GM12878 (cell line): Measurements from ENCODE around the gene HDX. TPM values are rescaled to one million over a fixed set of nuclear protein-coding genes. Genes with fewer than 3 reads are reported as not detected.

ENCODE experiments used
- ATAC-seq: fragments of 200-7000 bp; cut with Tn5 transposase; 3 replicates; pipeline ENCODE4 v1.9.1; 2020; ENCODE audit warnings: mild to moderate bottlenecking, moderate library complexity
- BruUV-seq: library from RNA; stranded (reverse); fragments of 400-500 nt; replicated peaks from 2 replicates; lab custom pipeline; 2021; lab: Mats Ljungman, UMichigan
- CTCF ChIA-PET: fragments of 300-600 bp; sonication (Branson Sonifier 250); formaldehyde crosslinking; extraction: SDS; loops from one replicate; lab custom pipeline; 2021; ENCODE audit warnings: inconsistent platforms; lab: Yijun Ruan, JAX
- POLR2A ChIA-PET: fragments of 350-600 bp; formaldehyde crosslinking; extraction: SDS; loops from one replicate; lab custom pipeline; 2021; ENCODE audit warnings: inconsistent platforms; lab: Charles Lee
- RAD21 ChIA-PET: fragments of 300-600 bp; sonication (Branson Sonifier 250); formaldehyde crosslinking; loops from one replicate; lab custom pipeline; 2023; ENCODE audit warnings: antibody characterized with exemption; ENCODE audit not compliant: unreplicated experiment; lab: Charles Lee
- SMC1A ChIA-PET: fragments of 300-600 bp; sonication (Branson Sonifier 250); formaldehyde crosslinking; loops from one replicate; lab custom pipeline; 2023; ENCODE audit not compliant: unreplicated experiment, uncharacterized antibody; lab: Charles Lee
- DNase-seq: peaks from one replicate; pipeline ENCODE4 v3.0.0-alpha.2; 2011; ENCODE audit warnings: low read depth, low spot score
- FAIRE-seq: peaks from 3 replicates; lab custom pipeline; 2011; peaks lifted over from hg19 to GRCh38; lab: Jason Lieb, UNC
- H2AFZ ChIP-seq: 2 replicates; pipeline ENCODE4 v1.6.0; 2011; ENCODE audit warnings: low read depth, low read length, control low read depth; ENCODE audit not compliant: control insufficient read depth
- H3K27ac ChIP-seq: 2 replicates; pipeline ENCODE4 v1.5.1; 2011; ENCODE audit warnings: control low read depth; ENCODE audit not compliant: control insufficient read depth, insufficient read depth
- H3K27me3 ChIP-seq, 2 experiments: replicated peaks in 1 of 2; 2 replicates each; pipeline versions ENCODE4 v1.6.0 to v1.6.1; 2011; ENCODE audit warnings: low read length in 1 of 2; ENCODE audit not compliant: control insufficient read depth in 2 of 2, insufficient read depth in 2 of 2
- H3K36me3 ChIP-seq, 2 experiments: 2 replicates each; pipeline ENCODE4 v1.5.1; 2011; ENCODE audit warnings: low read length in 1 of 2; ENCODE audit not compliant: control insufficient read depth in 2 of 2, insufficient read depth in 2 of 2
- H3K4me1 ChIP-seq: 2 replicates; pipeline ENCODE4 v1.6.1; 2011; ENCODE audit warnings: mild to moderate bottlenecking, low read length, moderate library complexity, mixed read lengths; ENCODE audit not compliant: control insufficient read depth, insufficient read depth
- H3K4me2 ChIP-seq: 2 replicates; pipeline ENCODE4 v1.6.0; 2011; ENCODE audit warnings: control low read depth; ENCODE audit not compliant: control insufficient read depth, insufficient read depth
- H3K4me3 ChIP-seq: fragments of 200-600 bp; sonication (generic); 2 replicates; pipeline ENCODE4 v1.5.1; 2016
- H3K79me2 ChIP-seq: 2 replicates; pipeline ENCODE4 v1.6.0; 2011; ENCODE audit warnings: low read length; ENCODE audit not compliant: control insufficient read depth, insufficient read depth
- H3K9ac ChIP-seq: 2 replicates; pipeline ENCODE4 v1.8.0; 2011; ENCODE audit warnings: low read length, control low read depth, mixed read lengths; ENCODE audit not compliant: control insufficient read depth, insufficient read depth
- H3K9me3 ChIP-seq: replicated peaks from 3 replicates; pipeline ENCODE4 v1.5.1; 2011; ENCODE audit warnings: mild to moderate bottlenecking, low read length; ENCODE audit not compliant: control insufficient read depth, insufficient read depth
- H4K20me1 ChIP-seq: 2 replicates; pipeline ENCODE4 v1.6.0; 2011; ENCODE audit not compliant: control insufficient read depth, insufficient read depth
- CUX1 ChIP-seq: IDR thresholded peaks from 2 replicates; pipeline ENCODE4 v1.6.1; 2012; ENCODE audit warnings: improper control_type of control experiment, low read depth, low read length; ENCODE audit not compliant: insufficient replicate concordance
- POLR2AphosphoS5 ChIP-seq: IDR thresholded peaks from 2 replicates; pipeline ENCODE4 v1.6.1; 2011; ENCODE audit warnings: mild to moderate bottlenecking, low read length, inconsistent platforms
- PRDM15 ChIP-seq: fragments of 450-650 bp; formaldehyde crosslinking; IDR thresholded peaks from 2 replicates; pipeline ENCODE4 v1.4.0; 2020; ENCODE audit warnings: mild to moderate bottlenecking, moderate library complexity
- SMAD1 ChIP-seq: fragments of 450-650 bp; IDR thresholded peaks from 2 replicates; pipeline ENCODE4 v1.6.1; 2018; ENCODE audit warnings: mild to moderate bottlenecking, low read depth; ENCODE audit not compliant: partially characterized antibody
- TCF3 ChIP-seq: IDR thresholded peaks from 2 replicates; pipeline ENCODE4 v1.6.1; 2012; ENCODE audit warnings: low read depth, mild to moderate bottlenecking, low read length, borderline replicate concordance; ENCODE audit not compliant: insufficient read depth
- YBX1 ChIP-seq: fragments of 450-650 bp; IDR thresholded peaks from 2 replicates; pipeline ENCODE4 v1.6.1; 2016; ENCODE audit warnings: antibody characterized with exemption
- ZBTB33 ChIP-seq: fragments of 450-650 bp; IDR thresholded peaks from 2 replicates; pipeline ENCODE4 v1.6.1; 2017; ENCODE audit warnings: mild to moderate bottlenecking
- ZBTB4 ChIP-seq: fragments of 450-650 bp; formaldehyde crosslinking; IDR thresholded peaks from 2 replicates; pipeline ENCODE4 v1.4.0; 2022; ENCODE audit warnings: mild to moderate bottlenecking, moderate library complexity
- ZNF24 ChIP-seq: fragments of 450-650 bp; IDR thresholded peaks from 2 replicates; pipeline ENCODE4 v1.6.1; 2017; ENCODE audit warnings: antibody characterized with exemption, mild to moderate bottlenecking
- ZNF274 ChIP-seq: IDR thresholded peaks from one replicate; pipeline ENCODE4 v1.8.0; 2011; ENCODE audit not compliant: insufficient read length, insufficient read depth
- in situ Hi-C: fragments of 300-500 bp; cut with MboI; formaldehyde crosslinking; loops from 9 replicates; pipeline ENCODE4 v1.14.3; 2018; ENCODE audit warnings: mixed read lengths
- intact Hi-C: fragments of 100-400 bp; cut with micrococcal nuclease; formaldehyde crosslinking; loops from one replicate; pipeline ENCODE4 v1.14.2; 2022; ENCODE audit not compliant: unreplicated experiment
- polyA plus RNA-seq, 11 experiments: library from polyadenylated mRNA; depleted of rRNA in 4 of 11; unstranded in 6 of 11; stranded (reverse) in 5 of 11; fragments of >200 nt; fragmentation: Nextera tagmentation in 4 of 11; fragmentation: Illumina TruSeq in 1 of 11; extraction: Ambion mirVana in 4 of 11; extraction: Trizol in 1 of 11; gene quantifications; 1 replicate in 1 of 11; 2 replicates in 10 of 11; pipeline versions ENCODE4 v1.2.1 to v1.2.3, GENCODE V29; 2011 to 2016; ENCODE audit warnings: inconsistent platforms in 2 of 11, missing spikeins in 2 of 11, low read depth in 1 of 11
- total RNA-seq, 4 experiments: library from RNA; depleted of rRNA in 3 of 4; stranded (reverse); fragments of >200 nt in 3 of 4; fragmentation: Illumina TruSeq in 1 of 4; extraction: Trizol in 1 of 4; gene quantifications; 2 replicates each; pipeline versions ENCODE4 v1.2.1 to v1.2.3, GENCODE V29; 2013 to 2021

Gene HDX
- total and polyA plus RNA-seq, 10 of the 15 experiments (the other 5 are each of a cell fraction or from before 2014, with no cell fraction given): 2.9 to 8.6 (median 6.3) TPM; not detected in 1

- no peak overlapping the region for H2AFZ ChIP-seq
- no TSS peak for BruUV-seq
- POLR2A ChIA-PET: no interaction called here
- H3K27ac ChIP-seq: no peak overlapping the region; the same call in 1 of the 2 replicates
- no peaks in the 10 kb centered on the region for H3K79me2 ChIP-seq
- SMC1A ChIA-PET: interaction anchor here (1.8 kb wide), 1 partner anchor 9 kb away, joined by 11 read pairs; no protein-coding TSS in a partner anchor
- H3K36me3 ChIP-seq: no peaks in the 10 kb centered on the region
- no peaks in the 10 kb centered on the region for H3K27me3 ChIP-seq
- no peaks in the 10 kb centered on the region for H4K20me1 ChIP-seq
- no peak overlapping the region for H3K9ac ChIP-seq
- FAIRE-seq (no peak), ATAC-seq (no peak), DNase-seq (no peak)
- H3K9me3 ChIP-seq: no peaks in the 10 kb centered on the region
- RAD21 ChIA-PET: no interaction called here
- CTCF ChIA-PET: no interaction called here
- no peak overlapping the region; the same call in 1 of the 2 replicates for H3K4me2 ChIP-seq
- intact Hi-C loops: no loop called here
- H3K4me1 ChIP-seq: no peaks in the 10 kb centered on the region; the same call in 1 of the 2 replicates
- in situ Hi-C loops: no loop called here
- no peak overlapping the region for H3K4me3 ChIP-seq
- no peak for TF ChIP-seq ZBTB33
- no peak for TF ChIP-seq ZNF274
- no peak for TF ChIP-seq YBX1
- no peak for TF ChIP-seq ZNF24
- no peak for TF ChIP-seq SMAD1
- no peak for TF ChIP-seq ZBTB4 (CRISPR knock-in tag)
- no peak for TF ChIP-seq TCF3
- no peak for TF ChIP-seq POLR2AphosphoS5
- no peak for TF ChIP-seq PRDM15 (CRISPR knock-in tag)
- no peak for TF ChIP-seq CUX1
These were observed 13.8 kb downstream of the HDX start for GRCh38 chrX:84488426-84488825.
